Tibial nerve (tissue), 4 donors: ENCODE data around the gene ASTN2.

Experiments
- EP300 ChIP-seq, 2 donors: sonication (generic); formaldehyde crosslinking; IDR thresholded peaks; one replicate each; pipeline ENCODE4 v1.6.1; 2017; ENCODE audit warnings: antibody characterized with exemption in 2 of 2, mild to moderate bottlenecking in 1 of 2
- POLR2A ChIP-seq, 2 donors: fragments of 450-650 bp; IDR thresholded peaks; one replicate each; pipeline ENCODE4 v1.6.1; 2017; ENCODE audit warnings: antibody characterized with exemption in 2 of 2, mild to moderate bottlenecking in 2 of 2, moderate library complexity in 2 of 2
- TF ChIP-seq, protein P1 (sequence below), 5 experiments: fragments of 200-600 bp in 3 of 5; fragments of 450-650 bp in 2 of 5; sonication (generic) in 3 of 5; IDR thresholded peaks; one replicate each; pipeline ENCODE4 v1.5.1; 2016 to 2019; ENCODE audit warnings: antibody characterized with exemption in 5 of 5, mild to moderate bottlenecking in 3 of 5, moderate library complexity in 2 of 5

DNA sequence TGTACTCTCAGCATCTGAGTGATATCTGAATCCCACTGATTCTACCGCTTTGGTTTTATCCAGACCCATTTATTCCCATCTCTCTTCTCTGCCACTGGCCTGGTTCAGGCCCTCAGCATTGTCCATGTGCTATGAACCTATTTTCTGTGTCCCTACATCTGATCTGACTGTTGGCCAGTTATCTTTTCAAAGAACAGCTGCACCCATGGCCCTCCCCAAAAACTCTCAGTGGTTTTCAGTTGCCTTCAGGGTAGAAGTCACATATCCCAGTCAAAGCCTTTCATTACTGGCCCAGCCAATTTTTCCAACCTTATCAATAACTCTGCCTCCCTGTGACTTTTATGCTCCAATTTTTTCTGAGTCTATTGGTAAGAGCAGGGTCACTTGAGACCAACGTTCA is 430.7 kb downstream of the ASTN2 start:
- TF ChIP-seq, protein P1, sequence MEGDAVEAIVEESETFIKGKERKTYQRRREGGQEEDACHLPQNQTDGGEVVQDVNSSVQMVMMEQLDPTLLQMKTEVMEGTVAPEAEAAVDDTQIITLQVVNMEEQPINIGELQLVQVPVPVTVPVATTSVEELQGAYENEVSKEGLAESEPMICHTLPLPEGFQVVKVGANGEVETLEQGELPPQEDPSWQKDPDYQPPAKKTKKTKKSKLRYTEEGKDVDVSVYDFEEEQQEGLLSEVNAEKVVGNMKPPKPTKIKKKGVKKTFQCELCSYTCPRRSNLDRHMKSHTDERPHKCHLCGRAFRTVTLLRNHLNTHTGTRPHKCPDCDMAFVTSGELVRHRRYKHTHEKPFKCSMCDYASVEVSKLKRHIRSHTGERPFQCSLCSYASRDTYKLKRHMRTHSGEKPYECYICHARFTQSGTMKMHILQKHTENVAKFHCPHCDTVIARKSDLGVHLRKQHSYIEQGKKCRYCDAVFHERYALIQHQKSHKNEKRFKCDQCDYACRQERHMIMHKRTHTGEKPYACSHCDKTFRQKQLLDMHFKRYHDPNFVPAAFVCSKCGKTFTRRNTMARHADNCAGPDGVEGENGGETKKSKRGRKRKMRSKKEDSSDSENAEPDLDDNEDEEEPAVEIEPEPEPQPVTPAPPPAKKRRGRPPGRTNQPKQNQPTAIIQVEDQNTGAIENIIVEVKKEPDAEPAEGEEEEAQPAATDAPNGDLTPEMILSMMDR (IDR thresholded peaks at IDR 0.05): no peak
- TF ChIP-seq EP300 (IDR thresholded peaks at IDR 0.05) (no peak), POLR2A (IDR thresholded peaks at IDR 0.05) (no peak)
